Right atrium auricular region (tissue), 2 donors: ENCODE measurements around the gene TCP10L. TPM values are rescaled to one million over a fixed set of nuclear protein-coding genes. Genes with fewer than 3 reads are reported as not detected.

Experiments
- total RNA-seq, 2 donors: library from RNA; depleted of rRNA; stranded (reverse); fragments of >200 nt; gene quantifications; one replicate each; pipeline ENCODE4 v1.1.0, GENCODE V29; 2016

TCP10L gene
- total RNA-seq, 2 donors from 2014 or later, result 1.1 TPM; not detected in 1

Other genes starting within 250 kb of the TCP10L start
- 10 to 100 TPM in 1 of 2 donors, 1 to 10 TPM in 1; 8.6 to 12.2 TPM for gene URB1, start 192.5 kb downstream of the TCP10L start, total RNA-seq
- gene EVA1C, start 172.8 kb downstream of the TCP10L start, total RNA-seq, result 10 to 100 TPM; 25.5 to 45.9 TPM
- 10 to 100 TPM; 16.1 to 22.2 TPM for gene CFAP298, start 26.9 kb upstream of the TCP10L start, total RNA-seq
- gene SYNJ1, start 142.5 kb upstream of the TCP10L start, total RNA-seq, result 1 to 10 TPM; 7.8 to 7.9 TPM
- 1 to 10 TPM; 9.4 to 9.6 TPM for gene PAXBP1, start 186.2 kb upstream of the TCP10L start, total RNA-seq